SU-DHL-6 (cell line): ENCODE data around the gene RBCK1.

Experiments used
- EZH2phosphoT487 ChIP-seq: fragments of 200-600 bp; sonication (generic), shearing (Covaris generic); conservative IDR thresholded peaks from 2 replicates; pipeline ENCODE4 v1.6.1; 2018; ENCODE audit warnings: mild to moderate bottlenecking, antibody characterized with exemption, low read length, moderate library complexity, mixed read lengths
- TF ChIP-seq, protein P1 (sequence below): fragments of 200-600 bp; sonication (generic); IDR thresholded peaks from one replicate; pipeline ENCODE4 v1.5.1; 2017; ENCODE audit warnings: antibody characterized with exemption, mild to moderate bottlenecking, low read length, moderate library complexity; ENCODE audit not compliant: insufficient read depth, poor library complexity, severe bottlenecking

DNA sequence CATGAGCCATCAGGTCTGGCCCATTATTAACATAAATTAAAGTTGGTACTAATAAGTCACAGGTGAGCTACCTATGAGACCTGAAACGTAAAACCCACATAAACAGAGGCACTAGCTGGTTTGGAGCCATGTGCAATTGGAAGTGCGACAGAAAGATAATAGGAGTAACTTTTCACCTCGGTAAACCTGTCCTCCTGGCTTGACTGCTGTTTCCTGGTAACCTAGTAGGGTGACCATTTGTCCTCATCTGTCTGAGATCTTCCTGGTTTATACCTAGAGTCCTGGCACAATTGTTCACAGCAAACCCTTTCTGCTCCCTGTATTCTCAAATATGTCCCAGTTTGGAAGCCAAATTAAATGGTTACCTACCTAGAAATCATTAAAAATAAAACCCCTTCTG, 46.9 kb downstream of the RBCK1 start:
- TF ChIP-seq, protein P1, sequence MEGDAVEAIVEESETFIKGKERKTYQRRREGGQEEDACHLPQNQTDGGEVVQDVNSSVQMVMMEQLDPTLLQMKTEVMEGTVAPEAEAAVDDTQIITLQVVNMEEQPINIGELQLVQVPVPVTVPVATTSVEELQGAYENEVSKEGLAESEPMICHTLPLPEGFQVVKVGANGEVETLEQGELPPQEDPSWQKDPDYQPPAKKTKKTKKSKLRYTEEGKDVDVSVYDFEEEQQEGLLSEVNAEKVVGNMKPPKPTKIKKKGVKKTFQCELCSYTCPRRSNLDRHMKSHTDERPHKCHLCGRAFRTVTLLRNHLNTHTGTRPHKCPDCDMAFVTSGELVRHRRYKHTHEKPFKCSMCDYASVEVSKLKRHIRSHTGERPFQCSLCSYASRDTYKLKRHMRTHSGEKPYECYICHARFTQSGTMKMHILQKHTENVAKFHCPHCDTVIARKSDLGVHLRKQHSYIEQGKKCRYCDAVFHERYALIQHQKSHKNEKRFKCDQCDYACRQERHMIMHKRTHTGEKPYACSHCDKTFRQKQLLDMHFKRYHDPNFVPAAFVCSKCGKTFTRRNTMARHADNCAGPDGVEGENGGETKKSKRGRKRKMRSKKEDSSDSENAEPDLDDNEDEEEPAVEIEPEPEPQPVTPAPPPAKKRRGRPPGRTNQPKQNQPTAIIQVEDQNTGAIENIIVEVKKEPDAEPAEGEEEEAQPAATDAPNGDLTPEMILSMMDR: no peak
- TF ChIP-seq EZH2phosphoT487: no peak
